NOMO-1 treated with DMSO at 0.1 percent for 48 hours (cell line): Measurements from ENCODE around the gene DOCK9.
A peak's percentile ranks its signal among the peaks of the same experiment; 100 is the strongest.
"Not testable (repeated sequence)": the region's sequence is repeated elsewhere in the genome, so short reads cannot be mapped to it uniquely, and the experiment has no call there.

Experiments used
- DNase-seq: peaks from one replicate; lab custom pipeline; 2025; ENCODE audit not compliant: unreplicated experiment; lab: John Stamatoyannopoulos, UW

The DOCK9 gene

GRCh38 chr13:98921786-98922185 is 56.1 kb downstream of the DOCK9 start:
- DNase-seq, result no peak

DNA sequence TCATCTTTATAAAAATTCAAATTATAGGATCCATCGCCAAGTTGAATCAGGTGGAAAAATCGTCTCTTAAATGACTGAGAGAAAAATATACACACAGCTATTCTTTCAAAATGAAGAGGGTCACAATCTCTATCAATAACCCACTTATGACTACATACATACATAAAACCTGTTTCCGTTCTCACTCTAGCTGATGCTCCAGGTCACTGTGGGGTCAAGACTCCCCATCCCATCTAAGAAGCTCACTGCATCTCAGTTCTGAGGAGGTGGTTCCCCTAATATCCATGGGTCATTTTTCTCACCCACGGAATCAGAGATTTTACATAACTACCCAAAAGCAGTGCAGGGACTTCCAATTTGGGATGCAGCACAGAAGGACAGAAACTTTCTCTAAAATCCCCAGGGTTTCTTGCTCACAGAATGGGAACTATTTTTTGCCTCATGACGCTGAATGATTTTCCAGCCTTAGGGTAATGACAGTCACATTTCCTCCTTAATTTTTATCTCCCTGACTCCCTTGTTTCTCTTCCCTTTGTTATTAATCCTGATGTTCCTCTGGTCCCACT is 56.8 kb downstream of the DOCK9 start:
- DNase-seq, result no peak

- DNase-seq, result no peak
Observed at GRCh38 chr13:98919566-98919965, 58.3 kb downstream of the DOCK9 start.

DNA sequence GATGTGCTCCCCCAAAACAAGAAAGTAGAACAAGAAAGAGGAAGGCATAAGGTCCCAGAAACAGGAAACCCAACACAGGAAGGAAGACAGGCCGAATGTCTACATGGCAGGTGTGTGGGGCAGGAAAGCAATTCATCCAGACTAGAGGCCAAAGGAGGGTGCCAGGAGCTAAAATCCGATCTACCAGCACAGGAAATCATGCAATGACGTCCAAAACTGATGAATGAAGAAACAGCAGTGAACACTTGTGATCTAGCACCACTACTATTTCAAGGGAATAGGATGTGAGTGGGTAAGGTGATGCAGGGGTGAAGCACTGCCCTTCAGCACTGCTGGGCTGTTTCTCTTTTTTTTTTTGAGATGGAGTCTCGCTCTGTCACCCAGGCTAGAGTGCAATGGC is 59.1 kb downstream of the DOCK9 start:
- peak; percentile 46 for DNase-seq

DNA sequence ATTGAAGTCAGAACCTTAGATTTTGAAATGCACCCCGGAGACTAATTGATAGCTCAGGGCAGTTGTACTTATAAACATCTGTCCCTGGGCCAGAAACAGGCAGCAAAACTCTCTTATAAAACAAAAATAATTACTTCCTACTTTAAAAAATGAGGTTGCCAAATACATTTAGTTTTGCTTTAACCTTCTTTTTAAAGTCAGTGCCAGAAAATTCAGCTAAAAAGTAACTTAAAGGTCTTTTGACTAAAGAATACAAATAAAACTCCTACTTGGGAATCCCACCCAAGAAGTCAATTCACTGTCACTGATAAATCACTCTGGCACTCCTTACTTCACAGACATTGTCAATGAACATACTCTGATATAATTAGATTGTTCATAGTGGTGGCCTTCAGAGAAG is 60.7 kb downstream of the DOCK9 start:
- DNase-seq, result peak; percentile 36

GRCh38 chr13:98916403-98916802 is 61.5 kb downstream of the DOCK9 start:
- DNase-seq, result no peak

DNA sequence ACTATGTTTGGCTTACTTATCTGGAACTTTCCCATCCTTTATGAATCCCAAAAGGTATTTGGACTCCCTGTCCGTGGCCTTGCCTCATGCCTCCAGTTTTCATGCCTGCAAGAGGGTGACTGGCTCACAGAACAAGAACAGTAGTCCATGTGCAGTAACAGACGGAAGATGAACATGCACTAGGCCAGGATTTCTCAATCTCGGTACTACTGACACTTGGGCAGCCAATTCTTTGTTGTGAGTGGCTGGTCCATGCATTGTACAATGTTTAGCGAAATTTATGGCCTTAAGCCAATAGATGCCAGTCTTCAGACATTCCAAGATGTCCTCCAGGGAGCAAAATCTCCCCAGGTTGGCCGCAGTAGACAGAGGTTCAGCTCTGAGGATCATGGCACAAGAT is 61.9 kb downstream of the DOCK9 start:
- DNase-seq, result no peak

GRCh38 chr13:98915563-98915962 is 62.3 kb downstream of the DOCK9 start:
- DNase-seq, result no peak

DNA sequence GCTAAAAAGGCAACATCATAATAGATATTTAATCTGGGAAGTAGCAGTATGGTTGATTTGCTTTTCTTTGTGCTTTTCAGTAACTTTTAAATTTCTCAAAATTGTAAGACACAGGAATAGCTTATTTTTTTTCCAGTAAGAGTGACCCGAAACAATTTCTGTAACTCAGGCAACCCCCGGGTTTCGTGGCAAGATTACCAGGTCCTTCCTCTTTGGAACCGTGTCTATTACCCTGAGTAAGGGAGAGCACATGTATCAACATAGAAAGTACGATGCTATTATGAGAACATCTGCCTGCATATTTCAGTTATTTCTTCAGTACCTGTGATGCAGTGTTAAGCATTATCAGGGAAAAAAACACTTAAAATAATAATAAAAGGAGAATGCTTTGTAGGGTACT is 64.1 kb downstream of the DOCK9 start:
- DNase-seq, result no peak

GRCh38 chr13:98912846-98913245 is 65.0 kb downstream of the DOCK9 start:
- no peak for DNase-seq

- peak; percentile 18 for DNase-seq
Observed at GRCh38 chr13:98910501-98910951, 67.3 kb downstream of the DOCK9 start.

DNA sequence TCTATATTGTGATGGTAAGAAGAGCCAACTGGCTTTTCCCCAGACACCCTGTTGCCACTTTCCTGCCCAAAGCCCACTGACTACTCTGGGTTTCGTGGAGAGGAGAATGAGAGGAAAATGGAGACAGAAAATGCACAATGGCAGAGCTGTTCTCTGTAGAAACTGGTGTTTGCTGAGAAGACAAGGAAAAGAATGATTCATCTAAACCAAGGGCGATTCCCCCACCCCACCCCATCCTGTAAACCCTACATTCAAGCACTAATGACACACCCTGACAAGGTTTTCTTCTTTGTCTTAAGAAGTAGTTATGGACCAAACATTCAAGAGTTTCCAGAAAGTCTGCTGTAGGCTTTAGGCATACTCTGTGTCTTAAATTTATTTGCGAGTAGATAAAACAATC is 68.8 kb downstream of the DOCK9 start:
- DNase-seq, result no peak

GRCh38 chr13:98906746-98907502 is 70.9 kb downstream of the DOCK9 start:
- no peak for DNase-seq

DNA sequence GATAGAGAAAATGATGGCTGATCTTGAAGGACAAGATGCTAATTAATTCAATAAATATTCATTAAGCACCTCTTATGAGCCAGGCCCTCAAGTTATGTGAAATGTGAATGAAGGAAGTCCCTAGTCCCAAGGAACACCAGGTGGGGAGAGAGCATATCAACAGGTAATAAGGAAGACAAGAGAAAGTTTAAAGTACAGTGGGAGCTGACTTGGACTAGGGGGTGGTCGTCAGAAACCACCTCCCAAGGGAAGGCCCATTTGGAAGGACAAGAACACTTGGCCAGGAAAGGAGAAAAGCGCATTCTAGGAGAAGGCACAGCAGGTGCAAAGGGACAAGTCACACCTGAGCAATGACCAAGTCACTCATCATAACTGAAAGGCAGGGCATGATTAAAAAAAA is 72.7 kb downstream of the DOCK9 start:
- no peak for DNase-seq

DNA sequence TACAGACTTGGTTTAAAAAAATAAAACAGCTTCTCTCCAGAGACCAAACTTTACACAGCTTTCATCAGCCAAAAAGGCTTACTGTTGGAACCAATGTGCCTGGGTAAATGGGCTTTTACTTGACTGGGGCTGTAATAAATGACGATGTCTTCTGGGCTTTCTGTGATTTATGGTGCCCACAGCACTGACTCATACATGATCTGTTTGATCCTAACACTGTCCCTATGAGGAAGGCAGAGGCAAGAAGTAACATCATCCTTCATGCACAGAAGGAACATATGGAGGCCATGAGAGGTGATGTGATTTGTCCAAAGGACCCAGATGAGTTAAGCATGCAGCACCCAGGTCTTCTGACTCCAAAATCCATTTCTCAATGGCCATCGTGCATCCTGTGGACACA is 77.4 kb downstream of the DOCK9 start:
- no peak for DNase-seq

DNA sequence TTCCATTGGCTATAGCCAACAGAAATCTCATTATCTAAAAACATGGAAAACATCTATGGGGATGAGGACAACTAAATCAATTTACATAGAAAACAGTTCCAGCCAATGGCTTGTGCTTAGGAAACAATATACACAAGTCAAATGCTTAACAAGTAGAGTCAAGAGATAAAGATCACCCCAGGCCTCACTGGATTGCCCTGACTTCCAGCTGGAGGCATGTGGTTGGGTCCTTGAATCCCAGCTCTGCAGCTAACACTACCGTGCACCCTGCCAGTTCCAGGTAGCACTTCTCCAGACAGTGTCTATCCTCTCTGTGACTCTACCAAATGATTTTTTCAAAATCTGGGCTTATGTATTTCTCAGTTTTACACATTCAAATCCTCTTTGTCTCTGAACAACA is 80.2 kb downstream of the DOCK9 start:
- DNase-seq, result no peak

DNA sequence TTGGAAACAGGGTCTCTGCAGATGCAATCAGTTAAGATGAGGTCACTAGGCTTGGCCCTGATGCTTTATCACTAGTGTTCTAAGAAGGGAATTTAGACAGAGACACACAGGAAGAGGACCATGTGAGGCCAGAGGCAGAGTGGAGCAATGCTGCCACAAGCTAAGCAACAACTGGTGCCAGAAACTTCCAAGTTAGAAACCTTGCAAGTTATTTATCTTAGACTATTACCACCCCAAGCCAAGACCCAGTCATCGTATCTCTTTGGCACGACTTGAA is 81.1 kb downstream of the DOCK9 start:
- no peak for DNase-seq

DNA sequence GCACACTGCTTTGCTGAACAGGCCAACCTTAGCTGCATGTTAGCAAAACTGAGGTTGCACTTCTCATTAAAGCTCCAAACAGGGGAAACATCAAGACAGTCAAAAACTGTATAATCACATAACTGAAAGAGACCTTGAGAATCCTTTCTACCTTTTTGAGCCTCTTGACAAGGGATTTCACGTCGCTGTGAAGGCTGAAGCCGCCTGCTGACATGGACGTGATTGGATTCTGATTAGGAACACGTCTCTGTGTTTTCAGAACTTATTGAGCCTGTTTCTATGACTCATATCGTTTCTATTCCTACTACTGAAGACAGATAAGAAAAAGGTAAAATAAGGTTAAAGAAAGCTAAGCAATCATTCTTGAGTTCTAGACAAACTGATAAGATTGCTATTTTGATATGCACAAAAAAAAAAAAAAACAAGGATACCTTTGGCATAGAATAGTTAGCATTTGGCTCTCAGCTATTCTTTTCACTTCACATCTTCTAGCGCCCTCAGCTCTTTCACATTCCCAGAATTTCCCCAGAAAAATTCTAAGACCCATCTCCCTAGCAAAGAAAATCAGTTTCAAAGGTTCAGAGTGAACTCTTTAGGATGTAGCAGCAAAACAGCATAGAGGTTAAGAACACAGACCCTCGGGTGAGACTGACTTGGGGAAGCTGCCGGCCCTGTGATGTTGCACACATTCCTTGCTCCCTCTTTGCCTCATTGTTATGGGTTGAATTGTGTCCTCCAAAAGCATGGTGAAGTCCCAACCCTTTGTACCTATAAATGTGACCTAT is 81.6 kb downstream of the DOCK9 start:
- DNase-seq, result no peak

- not testable (repeated sequence) for DNase-seq
Observed at GRCh38 chr13:98894814-98895213, 83.0 kb downstream of the DOCK9 start.

DNA sequence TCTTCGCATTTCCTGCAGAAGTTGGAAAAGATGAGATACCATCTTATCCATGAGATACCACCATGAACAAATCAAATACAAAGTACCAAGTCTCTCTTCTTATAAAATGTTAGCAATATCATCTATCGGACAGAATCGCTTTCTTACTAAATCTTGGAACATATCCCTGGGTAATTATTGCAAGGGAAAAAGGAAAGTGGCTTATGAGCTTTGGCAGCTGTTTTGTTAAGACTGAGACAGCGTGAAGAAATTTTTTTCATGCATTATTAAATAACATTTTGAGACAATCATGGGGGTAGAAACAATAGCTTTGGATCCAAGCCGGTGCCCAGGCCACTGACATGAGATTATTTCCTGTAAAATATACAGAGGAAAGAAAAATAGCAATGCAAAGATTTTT is 84.5 kb downstream of the DOCK9 start:
- no peak for DNase-seq

- peak; percentile 93 for DNase-seq
Observed at GRCh38 chr13:98892821-98893220, 85.0 kb downstream of the DOCK9 start.

GRCh38 chr13:98892077-98892476 is 85.8 kb downstream of the DOCK9 start:
- no peak for DNase-seq
